ENCODE results near the gene NBPF3.

GRCh38 chr1:21517161-21517589 is 77.2 kb downstream of the NBPF3 start:
- TF ChIP-seq EZH2 (IDR thresholded peaks at IDR 0.05; ENCODE audit: low read depth, unreplicated experiment) (no peak), POLR2AphosphoS5 (IDR thresholded peaks at IDR 0.05; ENCODE audit: low read depth) (no peak)
